Prostate gland (tissue), 2 donors: Measurements from ENCODE around the gene ZNF343.

Experiments
- CTCF ChIP-seq, 4 experiments: fragments of 200-600 bp in 2 of 4; fragments of 450-650 bp in 2 of 4; sonication (generic) in 2 of 4; IDR thresholded peaks; 1 replicate in 3 of 4; 2 replicates in 1 of 4; pipeline ENCODE4 v1.5.1; 2016 to 2019; ENCODE audit warnings: antibody characterized with exemption in 4 of 4, mild to moderate bottlenecking in 2 of 4, moderate library complexity in 2 of 4
- POLR2A ChIP-seq: fragments of 450-650 bp; IDR thresholded peaks from one replicate; pipeline ENCODE4 v1.6.1; 2016; ENCODE audit warnings: antibody characterized with exemption, mild to moderate bottlenecking

- TF ChIP-seq POLR2A (no peak), CTCF (IDR thresholded peaks at IDR 0.05) (no peak)
These were observed at the start of gene ZNF343 for GRCh38 chr20:2508631-2509467.
